H1 (cell line): ENCODE results near the gene HLA-DOB. TPM values are rescaled to one million over a fixed set of nuclear protein-coding genes. Genes with fewer than 3 reads are reported as not detected.

Experiments
- CBX8 ChIP-seq: fragments of 300-800, 300-1000 bp; sonication (generic); IDR thresholded peaks from 2 replicates; pipeline ENCODE4 v1.7.1; 2016; ENCODE audit warnings: low read depth, low read length, borderline replicate concordance
- CREB1 ChIP-seq: IDR thresholded peaks from 2 replicates; pipeline ENCODE4 v1.6.1; 2012; ENCODE audit warnings: inconsistent platforms
- GTF2F1 ChIP-seq: IDR thresholded peaks from 2 replicates; pipeline ENCODE4 v1.6.1; 2012; ENCODE audit warnings: low read depth, low read length, improper control_type of control experiment, borderline replicate concordance
- HDAC2 ChIP-seq, 2 experiments: fragments of 300-600 bp in 1 of 2; sonication (generic) in 1 of 2; IDR thresholded peaks; 2 replicates each; pipeline ENCODE4 v1.6.1; 2011 to 2012; ENCODE audit warnings: low read depth in 2 of 2, low read length in 2 of 2, mild to moderate bottlenecking in 2 of 2, moderate library complexity in 2 of 2, borderline replicate concordance in 1 of 2, inconsistent platforms in 1 of 2
- KDM5A ChIP-seq: fragments of 200-600 bp; IDR thresholded peaks from 2 replicates; pipeline ENCODE4 v1.7.1; 2012; ENCODE audit warnings: mild to moderate bottlenecking, low read length, inconsistent platforms, mixed read lengths
- SIX5 ChIP-seq: IDR thresholded peaks from 2 replicates; pipeline ENCODE4 v1.6.1; 2011; ENCODE audit warnings: mild to moderate bottlenecking, low read depth, low read length
- TAF7 ChIP-seq: optimal IDR thresholded peaks from 2 replicates; pipeline ENCODE3; 2011; ENCODE audit warnings: low read depth, mild to moderate bottlenecking, inconsistent platforms, low read length, moderate library complexity, borderline replicate concordance
- TCF12 ChIP-seq: IDR thresholded peaks from 2 replicates; pipeline ENCODE4 v1.6.1; 2011; ENCODE audit warnings: low read depth, mild to moderate bottlenecking, low read length
- polyA plus RNA-seq, 7 experiments: library from polyadenylated mRNA; depleted of rRNA in 3 of 7; stranded (reverse) in 5 of 7; unstranded in 2 of 7; fragments of >200 nt in 5 of 7; fragments of 200-250 nt in 2 of 7; gene quantifications; 1 replicate in 5 of 7; 2 replicates in 1 of 7; 4 replicates in 1 of 7; pipeline versions ENCODE4 v1.2.1 to v1.2.3, GENCODE V29; 2011 to 2013; ENCODE audit warnings: missing spikeins in 2 of 7, mixed read lengths in 2 of 7
- total RNA-seq: library from RNA; stranded (reverse); fragmentation: NEBNext Ultra II Directional; extraction: Animal tissue kit (Norgen Biotek cat#: 25700); gene quantifications from 2 replicates; pipeline ENCODE4 v1.2.1, GENCODE V29; 2021

Gene HLA-DOB
- total and polyA plus RNA-seq, 2 of the 8 experiments (the other 6 are each of a cell fraction or from before 2014, with no cell fraction given), result 0.35 TPM; not detected in 1

DNA sequence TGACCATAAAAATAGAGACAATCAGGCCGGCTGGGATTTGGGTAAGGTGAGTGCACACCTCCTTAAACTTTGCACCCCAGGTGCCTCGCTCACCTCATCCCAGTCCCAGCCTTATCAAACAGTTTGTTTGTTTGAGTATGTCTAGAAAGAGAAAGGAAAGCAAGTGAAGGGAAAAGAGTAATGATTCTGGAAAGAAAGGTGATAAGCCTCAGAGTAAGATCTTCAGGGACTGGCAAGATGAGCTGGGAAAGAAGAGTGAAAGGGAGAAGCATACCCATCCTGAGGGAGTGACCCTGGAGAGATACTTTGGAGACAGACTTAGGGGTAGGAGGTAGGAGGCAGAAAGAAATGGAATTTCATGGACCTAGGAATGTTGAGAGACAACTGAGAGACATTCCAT lies 20.1 kb upstream of the HLA-DOB start (continued):
- TF ChIP-seq CREB1, result no peak
- no peak for TF ChIP-seq SIX5
- no peak for TF ChIP-seq CBX8
- TF ChIP-seq KDM5A, result no peak
- no peak for TF ChIP-seq TAF7
- TF ChIP-seq GTF2F1, result no peak
- no peak for TF ChIP-seq TCF12
- TF ChIP-seq HDAC2 (IDR thresholded peaks at IDR 0.05; ENCODE audit: borderline replicate concordance in 1 of 2, low read depth in 2 of 2, low read length in 2 of 2), result no peak
- TF ChIP-seq, all 59 proteins: peak for 0
